Prostate gland (tissue), 2 donors: ENCODE data around the gene TMEM248.

Experiments used
- CTCF ChIP-seq, 4 experiments: fragments of 200-600 bp in 2 of 4; fragments of 450-650 bp in 2 of 4; sonication (generic) in 2 of 4; IDR thresholded peaks; 1 replicate in 3 of 4; 2 replicates in 1 of 4; pipeline ENCODE4 v1.5.1; 2016 to 2019; ENCODE audit warnings: antibody characterized with exemption in 4 of 4, mild to moderate bottlenecking in 2 of 4, moderate library complexity in 2 of 4
- POLR2AphosphoS5 ChIP-seq: sonication (generic); formaldehyde crosslinking; IDR thresholded peaks from one replicate; pipeline ENCODE4 v1.6.1; 2017; ENCODE audit warnings: antibody characterized with exemption

DNA sequence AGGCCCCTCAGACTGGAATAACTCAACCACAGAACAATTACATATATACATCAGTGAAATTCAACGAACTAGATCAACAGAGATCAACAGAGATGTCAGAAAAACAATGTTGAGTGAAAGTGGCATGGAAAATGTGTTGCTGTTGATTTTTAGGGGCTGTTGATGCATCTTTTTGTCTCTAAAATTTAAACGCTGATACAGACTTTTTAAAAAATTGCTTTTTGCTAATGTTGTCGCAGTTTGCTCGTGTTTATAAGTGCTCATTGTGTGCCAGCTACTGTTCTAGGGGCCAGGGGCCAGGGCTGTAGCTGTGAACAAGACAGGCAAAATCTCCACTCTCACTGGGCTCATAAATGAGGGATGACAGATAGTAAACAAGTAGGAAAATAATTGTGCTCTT is 18.3 kb downstream of the TMEM248 start:
- TF ChIP-seq CTCF (IDR thresholded peaks at IDR 0.05): no peak
- TF ChIP-seq POLR2AphosphoS5: no peak
